Loucy (cell line): ENCODE measurements around the gene ARNT2.

ENCODE experiments used
- EZH2phosphoT487 ChIP-seq: fragments of 200-600 bp; IDR thresholded peaks from 2 replicates; pipeline ENCODE4 v1.6.1; 2018; ENCODE audit warnings: antibody characterized with exemption, mild to moderate bottlenecking, moderate library complexity, borderline replicate concordance
- TF ChIP-seq, protein P1 (sequence below): fragments of 200-600 bp; sonication (generic); conservative IDR thresholded peaks from 2 replicates; pipeline ENCODE4 v1.5.1; 2014; ENCODE audit warnings: mild to moderate bottlenecking, antibody characterized with exemption, low read length

GRCh38 chr15:80484333-80484864 lies 80.2 kb downstream of the ARNT2 start:
- no peak for TF ChIP-seq EZH2phosphoT487
- TF ChIP-seq, protein P1, sequence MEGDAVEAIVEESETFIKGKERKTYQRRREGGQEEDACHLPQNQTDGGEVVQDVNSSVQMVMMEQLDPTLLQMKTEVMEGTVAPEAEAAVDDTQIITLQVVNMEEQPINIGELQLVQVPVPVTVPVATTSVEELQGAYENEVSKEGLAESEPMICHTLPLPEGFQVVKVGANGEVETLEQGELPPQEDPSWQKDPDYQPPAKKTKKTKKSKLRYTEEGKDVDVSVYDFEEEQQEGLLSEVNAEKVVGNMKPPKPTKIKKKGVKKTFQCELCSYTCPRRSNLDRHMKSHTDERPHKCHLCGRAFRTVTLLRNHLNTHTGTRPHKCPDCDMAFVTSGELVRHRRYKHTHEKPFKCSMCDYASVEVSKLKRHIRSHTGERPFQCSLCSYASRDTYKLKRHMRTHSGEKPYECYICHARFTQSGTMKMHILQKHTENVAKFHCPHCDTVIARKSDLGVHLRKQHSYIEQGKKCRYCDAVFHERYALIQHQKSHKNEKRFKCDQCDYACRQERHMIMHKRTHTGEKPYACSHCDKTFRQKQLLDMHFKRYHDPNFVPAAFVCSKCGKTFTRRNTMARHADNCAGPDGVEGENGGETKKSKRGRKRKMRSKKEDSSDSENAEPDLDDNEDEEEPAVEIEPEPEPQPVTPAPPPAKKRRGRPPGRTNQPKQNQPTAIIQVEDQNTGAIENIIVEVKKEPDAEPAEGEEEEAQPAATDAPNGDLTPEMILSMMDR, result no peak
